GM11168 (cell line): ENCODE data around the gene CHN2.

ENCODE experiments used
- in situ Hi-C: fragments of 300-500 bp; cut with MboI; formaldehyde crosslinking; loops from one replicate; pipeline ENCODE4 v1.12.0; 2022; ENCODE audit warnings: low sequenced_read_pairs; ENCODE audit not compliant: unreplicated experiment

The CHN2 gene

DNA sequence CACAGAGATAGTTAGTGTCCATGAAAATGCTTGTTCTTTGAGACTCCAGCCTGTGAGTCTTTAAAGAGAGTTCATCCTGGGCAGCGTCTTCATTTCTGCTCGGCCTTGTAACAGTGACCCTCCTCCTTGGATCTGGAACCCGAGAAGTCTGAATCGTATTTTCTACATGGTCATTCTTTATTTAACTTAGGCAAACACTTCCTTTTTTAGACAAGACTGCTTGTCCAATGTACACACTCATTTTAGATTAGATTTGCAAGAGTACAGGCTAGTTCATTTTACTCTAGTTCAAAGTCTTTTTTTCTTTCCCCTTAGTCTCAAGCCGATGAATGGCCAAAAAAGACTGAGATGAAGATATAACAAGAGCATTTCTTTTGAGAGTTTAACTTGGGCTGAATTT lies 133.5 kb downstream of the CHN2 start:
- in situ Hi-C loops: no loop called here

DNA sequence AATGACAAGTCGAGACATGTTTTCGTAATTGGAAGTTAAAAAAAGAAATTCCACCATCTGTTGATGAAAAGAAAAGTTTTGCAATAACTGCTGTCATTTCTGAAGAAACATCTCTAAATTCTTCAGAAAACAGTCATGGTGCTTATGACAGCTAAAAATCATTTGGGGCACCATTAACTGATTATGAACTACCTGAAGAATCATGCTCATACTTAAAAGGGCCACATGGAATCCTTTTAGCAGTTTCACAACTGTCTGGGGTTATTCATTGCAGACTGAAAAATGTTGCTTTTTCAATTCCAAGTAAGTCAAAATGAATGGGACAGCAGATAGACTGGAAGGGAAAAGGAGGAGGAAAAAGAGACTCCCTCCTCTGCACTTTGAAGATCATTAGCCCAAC lies 134.2 kb downstream of the CHN2 start:
- in situ Hi-C loops: no loop called here

DNA sequence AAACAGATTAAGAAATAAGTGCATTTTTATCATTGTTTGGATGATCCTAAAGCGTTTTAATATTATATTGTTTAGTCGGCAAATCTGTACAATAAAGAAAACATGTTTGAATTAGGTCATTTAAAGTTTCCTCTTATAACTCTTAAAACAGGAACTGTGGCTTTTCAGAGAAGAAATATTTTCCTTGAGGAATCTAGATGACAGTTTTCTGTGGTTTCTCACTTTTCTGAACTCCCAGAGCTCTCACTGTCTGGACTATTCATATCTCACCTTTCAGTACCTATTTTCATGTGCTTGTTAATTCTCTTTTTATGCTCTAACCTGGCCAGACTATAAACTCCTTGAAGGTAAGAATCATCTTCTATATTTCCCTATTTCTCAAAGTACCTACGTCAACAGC lies 135.1 kb downstream of the CHN2 start:
- in situ Hi-C loops: no loop called here

DNA sequence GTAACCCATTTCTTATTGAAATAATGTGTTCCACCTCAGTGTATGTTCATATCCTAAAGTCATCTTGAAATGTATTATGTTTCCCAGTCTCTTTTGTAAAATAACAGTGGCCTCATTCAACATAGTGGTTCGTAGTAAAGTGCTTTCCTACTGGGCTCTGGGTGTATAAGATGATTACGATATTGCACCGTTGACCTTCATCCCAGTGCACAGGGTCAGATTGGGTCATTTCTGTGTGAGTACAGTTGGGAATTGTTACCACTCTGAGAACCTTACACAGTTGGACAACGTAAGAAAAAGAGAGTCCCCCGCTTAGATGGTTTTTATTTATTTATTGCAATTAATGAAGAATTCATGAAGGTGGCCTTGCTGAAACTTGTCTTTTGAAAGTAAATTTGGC lies 135.6 kb downstream of the CHN2 start:
- in situ Hi-C loops: no loop called here

DNA sequence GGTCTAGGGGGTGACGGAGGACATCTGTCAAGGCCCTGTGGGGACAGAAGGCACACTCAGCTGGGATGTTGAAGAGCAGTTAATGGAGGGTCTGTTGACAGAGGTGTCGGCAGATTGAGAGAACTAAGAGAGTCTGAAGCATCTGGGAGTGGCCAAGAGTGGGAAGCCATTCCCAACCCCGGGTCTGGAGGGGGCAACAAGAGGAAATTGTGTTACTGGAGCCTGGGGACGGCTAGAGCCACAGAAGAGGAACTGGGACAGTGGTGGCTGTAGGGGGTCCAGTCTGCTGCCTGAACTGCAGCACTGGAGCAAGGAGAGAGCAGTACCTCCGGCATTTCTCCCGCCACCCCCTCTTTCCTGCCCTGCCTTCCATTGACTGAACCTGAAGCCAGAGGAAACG lies 136.6 kb downstream of the CHN2 start:
- in situ Hi-C loops: no loop called here

DNA sequence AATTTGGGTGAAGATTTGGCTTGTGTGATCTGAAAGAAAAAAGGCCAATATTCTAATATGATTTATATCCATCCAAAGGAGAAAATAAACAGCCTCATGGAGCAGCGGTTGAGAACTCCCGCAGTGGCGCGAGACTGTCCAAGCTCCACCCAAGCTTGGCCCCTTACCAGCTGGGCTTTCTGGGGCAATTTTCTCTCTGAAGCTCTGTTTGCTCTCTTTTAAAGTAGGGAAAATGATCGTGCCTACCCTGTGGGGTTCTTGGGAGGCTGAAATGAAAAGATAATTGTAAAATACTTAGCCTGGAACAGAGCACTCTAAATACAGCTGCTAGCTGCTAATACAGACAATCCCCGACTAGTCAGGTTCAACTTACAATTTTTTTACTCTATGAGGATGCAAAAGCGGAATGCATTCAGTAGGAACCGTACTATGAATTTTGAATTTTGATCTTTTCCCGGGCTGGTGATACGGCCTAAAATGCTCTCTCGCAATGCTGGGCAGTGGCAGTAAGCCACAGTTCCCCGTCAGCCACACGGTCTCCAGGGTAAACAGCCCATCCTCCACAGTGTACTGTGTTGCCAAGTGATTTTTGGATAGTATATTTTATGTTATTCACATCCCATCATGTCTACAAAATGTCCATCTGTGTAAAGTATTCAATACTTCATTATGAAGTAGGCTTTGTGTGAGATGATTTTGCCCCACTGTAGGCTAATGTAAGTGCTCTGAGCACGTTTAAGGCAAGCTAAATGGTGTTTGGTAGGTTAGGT lies 137.7 kb downstream of the CHN2 start:
- in situ Hi-C loops: no loop called here

DNA sequence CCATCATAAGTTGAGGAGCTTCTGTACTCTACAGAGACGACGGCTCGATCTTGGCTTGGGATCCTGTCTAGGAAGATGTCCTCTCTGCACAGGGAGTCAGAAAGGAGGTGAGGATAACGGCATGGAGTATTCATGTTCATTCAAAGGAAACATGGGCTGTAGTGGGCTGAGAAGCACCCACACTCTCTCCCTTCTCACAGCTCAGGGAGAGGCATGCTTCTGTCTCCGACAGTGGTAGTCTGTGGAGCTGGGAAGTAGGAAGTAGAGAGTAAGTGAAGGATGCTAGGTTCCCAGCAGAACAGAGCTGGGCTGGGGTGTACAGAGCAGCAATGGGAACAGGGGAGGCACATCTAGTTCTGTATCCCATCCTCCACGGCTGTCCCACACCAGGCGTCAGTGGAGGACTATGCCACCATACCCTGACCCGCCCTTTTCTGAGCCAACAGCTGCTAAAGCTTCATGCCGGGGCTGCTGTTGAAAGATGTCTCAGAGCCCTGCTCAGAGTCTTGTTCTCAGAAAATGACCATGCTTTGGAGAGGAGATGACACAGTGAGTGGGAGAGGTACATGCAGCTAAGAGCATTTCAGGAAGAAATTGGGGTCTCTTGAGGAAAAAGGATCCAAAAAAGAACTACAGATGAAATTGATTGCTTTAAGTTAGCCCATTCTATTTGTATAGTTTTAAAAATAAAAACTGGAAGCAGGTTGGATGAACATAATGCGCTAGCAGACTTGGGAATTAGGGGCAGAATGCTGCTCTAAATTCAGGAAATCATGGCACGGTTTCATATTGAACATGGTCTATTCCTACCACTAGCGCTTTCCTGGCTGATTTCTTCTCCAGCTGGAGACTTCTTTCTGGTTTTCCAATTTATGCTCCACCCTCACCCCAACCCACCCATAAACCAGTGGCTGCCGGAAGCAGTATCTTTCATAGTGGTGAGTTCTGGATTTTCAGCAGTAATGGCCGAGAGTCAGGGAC lies 138.6 kb downstream of the CHN2 start:
- in situ Hi-C loops: no loop called here

DNA sequence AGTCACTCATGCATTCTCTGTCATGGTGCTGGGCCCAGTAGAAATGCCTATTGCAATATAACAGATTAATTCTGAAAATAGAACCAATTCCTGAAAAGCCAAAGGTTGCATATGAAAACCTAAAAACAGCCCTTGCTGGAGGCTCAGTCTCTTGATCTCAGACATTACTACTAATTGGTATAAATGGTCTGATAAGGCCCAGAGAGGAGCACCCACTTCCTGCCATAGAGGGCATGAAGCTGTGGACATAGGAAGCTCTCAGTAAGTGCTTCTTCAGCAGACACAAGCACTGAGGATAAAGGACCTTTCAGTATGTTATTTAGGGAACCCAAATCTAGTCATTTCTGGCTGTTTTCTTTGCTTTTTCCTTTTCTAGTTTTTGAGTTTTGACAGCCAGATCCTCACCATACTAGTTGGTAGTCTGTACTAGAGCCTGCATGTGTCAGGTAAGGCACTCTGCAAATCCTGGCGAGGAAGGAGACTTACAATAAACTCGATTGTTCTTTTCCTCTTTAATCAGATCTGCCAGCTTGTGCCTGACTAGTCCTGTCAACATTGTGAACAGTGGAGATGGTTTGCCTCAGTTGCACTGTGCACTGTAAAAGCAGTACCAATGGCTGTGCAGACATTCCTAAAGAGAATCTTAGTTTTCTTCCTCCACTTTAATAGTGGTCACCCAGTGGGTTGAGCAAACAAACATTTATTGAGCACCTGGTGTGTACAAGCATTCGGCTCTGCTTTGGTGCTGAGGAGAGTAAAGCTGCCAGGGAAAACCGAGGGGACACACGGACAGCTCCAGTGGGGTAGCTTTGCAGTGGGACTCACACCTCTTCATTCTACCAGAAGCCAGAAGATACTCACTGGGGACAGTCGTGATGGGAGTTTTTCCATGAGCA lies 140.9 kb downstream of the CHN2 start:
- in situ Hi-C loops: no loop called here

DNA sequence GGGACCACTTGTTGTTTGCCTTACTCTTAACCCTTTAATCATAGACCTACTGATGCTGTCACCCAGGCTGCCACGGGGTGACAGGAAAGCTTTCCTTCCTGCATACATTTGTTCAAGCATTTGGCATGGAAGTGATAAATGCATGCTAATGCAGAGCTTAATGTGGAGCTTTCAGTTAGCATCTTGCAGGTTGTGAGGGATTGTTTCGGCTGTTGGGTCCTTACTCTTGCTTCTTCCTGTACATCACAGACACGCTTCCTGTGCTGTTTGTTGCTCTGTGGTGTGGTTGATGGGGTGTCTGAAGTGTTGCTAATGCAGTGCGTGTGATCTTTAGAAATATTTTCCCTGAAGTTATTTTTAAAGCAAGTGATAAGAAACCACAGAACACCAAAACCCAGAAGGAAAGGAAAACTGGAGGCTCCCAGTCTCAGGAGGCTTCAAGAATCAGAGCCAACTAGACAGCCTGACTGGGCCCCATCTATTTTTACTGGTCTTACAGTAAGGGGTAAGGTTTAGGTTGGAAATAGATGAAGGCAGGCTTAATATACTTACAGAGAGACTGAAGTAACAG lies 143.1 kb downstream of the CHN2 start:
- in situ Hi-C loops: no loop called here

DNA sequence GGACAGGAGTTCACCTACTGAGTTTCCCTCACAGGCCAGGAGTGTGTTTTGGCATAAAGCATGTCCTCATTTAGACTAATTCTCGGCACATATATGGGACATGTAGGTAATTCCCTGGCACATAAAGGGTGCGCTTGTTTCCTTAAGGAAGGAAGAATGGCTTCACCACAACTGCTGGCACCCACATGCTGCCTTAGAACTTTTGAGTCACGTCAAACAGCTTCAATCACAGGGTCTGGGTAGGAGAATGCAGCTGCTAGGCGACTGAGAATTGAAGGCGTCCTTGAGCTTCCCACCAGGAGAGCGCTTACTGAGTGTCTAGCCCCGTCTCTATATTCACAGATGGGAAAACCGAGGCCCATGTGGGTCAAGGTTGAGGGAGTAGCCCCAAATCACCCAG lies 146.1 kb downstream of the CHN2 start:
- in situ Hi-C loops: no loop called here

DNA sequence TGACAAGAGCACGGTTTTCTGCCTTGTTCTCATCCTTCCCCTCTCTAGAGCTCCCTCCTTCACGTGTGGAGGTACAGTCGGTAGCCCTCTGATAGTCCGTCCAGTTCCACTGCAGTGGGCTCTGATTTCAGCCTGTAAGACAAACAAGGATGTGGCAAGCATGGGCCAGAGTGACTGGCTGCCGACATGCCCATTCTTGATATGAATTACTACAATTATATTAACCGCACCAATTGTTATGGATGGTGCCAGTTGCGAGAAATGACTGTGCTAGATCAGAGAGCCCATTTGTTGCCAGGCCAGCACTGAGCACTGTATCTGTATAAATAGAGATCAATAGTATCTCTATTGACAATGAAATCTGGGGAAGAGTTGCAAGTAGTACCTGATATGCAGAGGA lies 146.6 kb downstream of the CHN2 start:
- in situ Hi-C loops: no loop called here

DNA sequence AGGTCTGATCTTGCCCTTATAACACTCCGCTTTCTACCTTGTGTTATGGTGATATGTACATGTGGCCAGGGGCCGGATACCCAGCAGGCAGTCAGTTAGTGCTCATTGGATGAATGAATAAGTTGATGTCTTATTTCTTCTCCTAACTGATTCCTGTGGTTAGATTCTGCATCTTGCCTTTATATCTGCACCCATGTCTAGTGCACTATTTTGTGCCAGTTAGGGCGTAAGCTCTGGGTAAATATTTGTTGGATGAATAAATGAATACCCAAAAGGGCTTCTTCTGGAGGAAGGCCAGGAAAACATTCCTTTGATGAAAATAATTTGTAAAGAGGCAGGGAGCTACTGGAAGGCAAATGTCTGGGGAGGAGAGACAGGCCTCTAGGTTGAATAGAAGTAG lies 148.2 kb downstream of the CHN2 start:
- in situ Hi-C loops: no loop called here

DNA sequence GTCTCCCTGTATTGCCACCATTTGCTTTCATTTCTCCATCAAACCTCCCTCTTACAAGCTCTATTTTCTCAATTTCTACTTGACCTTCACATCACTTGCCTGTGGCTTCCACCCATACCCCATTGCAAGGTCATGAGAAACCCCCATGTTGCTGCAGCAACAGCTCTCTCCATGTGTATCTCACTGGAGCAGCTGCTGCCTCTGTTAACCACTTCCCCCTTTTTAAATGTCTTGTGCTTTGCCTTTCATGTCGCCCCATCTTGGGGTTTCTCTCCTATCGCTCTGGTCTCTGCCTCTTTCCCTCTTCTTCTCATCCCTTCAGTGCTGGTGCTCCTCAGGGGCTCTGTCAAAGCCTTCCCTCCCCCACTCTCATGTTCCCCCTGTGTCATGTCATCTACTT lies 148.8 kb downstream of the CHN2 start:
- in situ Hi-C loops: no loop called here

DNA sequence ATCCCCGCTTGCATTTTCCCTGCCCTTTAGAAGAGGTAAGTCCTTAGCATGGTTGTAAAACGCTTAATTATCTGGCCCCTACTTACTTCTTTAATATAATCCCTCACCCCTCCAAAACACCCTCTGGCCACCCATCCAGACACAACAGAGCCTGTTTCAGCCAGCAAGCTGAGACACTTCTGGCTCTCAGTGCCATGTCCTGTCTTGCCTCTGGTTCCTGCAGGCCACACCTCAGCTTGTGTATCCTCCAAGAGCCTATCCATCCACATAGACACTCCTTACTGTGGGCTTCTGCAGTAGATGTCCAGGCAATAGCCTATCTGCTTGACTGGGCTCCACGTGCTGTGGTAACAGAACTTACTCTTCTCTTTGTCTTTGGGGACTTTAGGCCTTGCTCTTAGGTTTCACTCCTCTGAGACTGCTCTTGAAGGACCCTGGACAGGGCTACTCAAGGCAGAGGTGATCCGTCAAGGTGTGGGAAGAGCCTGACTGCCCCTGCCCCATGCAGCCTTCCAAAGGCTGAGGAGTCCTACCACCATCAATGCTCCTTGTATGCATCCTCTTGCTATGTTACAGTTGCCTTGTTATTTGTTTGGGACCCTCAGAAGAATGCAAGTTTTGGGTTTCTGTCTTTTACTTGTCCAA lies 149.9 kb downstream of the CHN2 start:
- in situ Hi-C loops: no loop called here

DNA sequence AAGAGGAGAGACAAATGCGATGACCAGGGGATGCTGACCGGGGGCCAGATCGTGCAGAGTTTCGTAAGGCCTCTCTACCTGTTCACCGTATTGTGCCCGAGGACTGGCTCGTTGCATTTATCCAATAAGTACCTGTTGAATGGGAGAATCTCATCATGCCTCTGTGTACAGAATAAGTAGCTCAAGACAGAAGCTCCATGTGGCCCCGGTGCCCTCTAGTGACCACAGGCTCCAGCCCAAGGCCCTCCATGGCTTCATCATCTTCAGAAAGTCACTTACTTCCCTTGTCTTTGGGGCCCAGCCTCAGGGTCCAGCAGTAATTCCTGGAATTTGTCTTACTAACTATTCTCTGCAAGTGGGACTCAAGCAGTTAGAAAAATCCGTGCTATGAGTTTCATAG lies 151.0 kb downstream of the CHN2 start:
- in situ Hi-C loops: no loop called here

DNA sequence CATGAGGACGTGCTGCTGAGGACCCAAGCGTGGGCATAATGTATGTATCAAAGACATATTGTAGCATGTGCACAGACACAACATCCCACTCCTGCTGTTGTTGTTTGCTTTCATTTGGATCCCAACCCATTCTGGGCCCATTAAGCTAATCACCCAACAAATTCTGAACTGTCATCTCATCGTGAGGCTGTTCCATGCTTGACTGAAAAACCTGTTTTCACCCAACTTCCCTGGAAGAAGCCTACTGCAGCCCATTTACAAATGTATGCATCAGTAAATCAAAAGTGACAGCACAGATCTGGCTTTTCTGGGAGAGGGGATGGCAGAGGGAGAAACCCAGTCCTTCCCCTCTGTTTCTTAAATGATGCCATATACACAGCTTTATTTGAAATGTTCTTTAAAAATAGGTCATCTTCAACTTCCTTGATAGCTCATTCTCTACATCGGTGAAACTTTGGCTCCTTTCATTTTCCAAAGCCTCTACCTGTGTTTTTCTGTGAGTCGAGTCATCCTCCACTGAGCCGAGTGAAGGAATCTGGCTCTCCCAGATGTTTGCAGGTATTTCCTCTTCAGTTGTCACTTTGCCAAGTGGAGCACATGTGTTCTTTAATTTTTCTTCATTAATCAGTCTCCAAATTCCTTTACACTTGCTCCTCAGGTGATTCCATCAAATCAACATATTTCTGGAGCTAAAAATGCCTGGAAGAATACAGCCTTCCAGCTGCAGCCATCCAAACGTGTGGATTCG lies 151.8 kb downstream of the CHN2 start:
- in situ Hi-C loops: no loop called here

DNA sequence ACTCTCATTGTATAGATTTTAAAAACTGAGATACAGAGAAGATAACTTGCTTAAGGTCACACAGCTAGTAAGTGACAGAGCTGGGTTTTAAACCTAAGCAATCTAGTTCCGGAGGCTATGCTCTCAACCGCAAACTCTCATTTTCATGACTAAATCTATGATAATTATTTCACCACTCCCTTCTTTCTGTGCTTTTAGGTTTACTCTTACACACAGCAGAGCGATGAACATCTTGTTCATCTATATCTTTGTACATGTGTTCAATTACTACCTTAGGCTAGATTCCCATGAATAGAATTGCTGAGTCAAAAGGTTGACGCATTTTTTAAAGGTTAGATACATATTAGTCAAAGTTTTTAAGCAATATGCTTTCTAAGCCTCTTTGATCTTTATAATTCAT lies 154.8 kb downstream of the CHN2 start:
- in situ Hi-C loops: no loop called here

DNA sequence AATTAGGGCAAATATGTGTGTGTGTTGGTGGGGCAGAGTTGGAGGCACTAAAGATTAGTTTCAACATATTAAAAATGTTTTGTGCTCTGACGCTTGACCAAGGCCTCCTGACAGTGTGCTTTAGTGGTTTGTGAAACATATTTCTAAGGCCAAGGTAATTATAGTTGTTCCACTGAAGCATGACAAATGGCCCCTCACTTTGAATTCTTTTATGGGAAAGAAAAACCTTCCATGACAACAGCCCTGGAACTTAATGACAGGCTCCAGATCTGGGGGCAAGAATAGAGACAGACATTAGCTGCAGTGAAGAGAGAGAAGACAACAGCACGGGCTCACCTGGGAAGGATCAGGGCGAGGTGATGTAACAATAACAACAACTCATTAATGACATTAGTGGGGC lies 155.8 kb downstream of the CHN2 start:
- in situ Hi-C loops: no loop called here

DNA sequence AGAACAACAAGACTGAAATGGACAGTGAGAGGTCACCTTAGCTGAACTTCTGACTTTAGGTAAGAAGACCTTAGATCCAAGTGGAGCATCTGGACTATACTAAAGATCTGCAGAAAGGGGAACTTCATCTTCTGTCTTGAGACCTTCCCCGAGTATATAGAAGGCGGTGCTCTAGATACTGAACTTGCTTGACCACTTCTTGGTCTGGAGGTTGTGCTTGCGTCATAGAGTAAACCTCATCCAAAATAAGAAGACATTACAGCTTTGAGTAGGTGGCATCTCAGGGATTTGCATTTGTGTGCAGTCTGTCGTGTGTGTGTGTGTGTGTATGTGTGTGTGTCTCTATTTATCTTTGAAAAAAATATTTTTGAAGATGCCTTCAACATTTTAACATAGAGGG lies 157.5 kb downstream of the CHN2 start:
- in situ Hi-C loops: no loop called here
